ENCODE measurements around the gene CSTPP1. TPM values are rescaled to one million over a fixed set of nuclear protein-coding genes. Genes with fewer than 3 reads are reported as not detected.

The CSTPP1 gene
- total and polyA plus RNA-seq, 2 donors (not counting 1 experiment from before 2014, with no cell fraction given) = 11.5 to 29.0 TPM

- no peak overlapping the region for H3K27ac Mint-ChIP-seq
- Histone ChIP-seq H3K9me3 (ENCODE audit: control extremely low read depth in 1 of 3, control insufficient read depth in 2 of 3, insufficient read depth in 1 of 3, low read length in 2 of 3) (no peaks in the 10 kb centered on the region), H3K27me3 (replicated peaks in 1 of 4; ENCODE audit: control extremely low read depth in 1 of 4, control insufficient read depth in 3 of 4, insufficient read depth in 4 of 4, low read length in 3 of 4) (no peaks in the 10 kb centered on the region), H2AFZ (ENCODE audit: insufficient read depth, low read depth, low read length, poor library complexity, severe bottlenecking) (no peak overlapping the region), H3K4me3 (ENCODE audit: control extremely low read depth in 1 of 5, extremely low read depth in 1 of 5, insufficient read depth in 1 of 5, low read depth in 2 of 5, low read length in 4 of 5) (no peak overlapping the region), H3K9ac (ENCODE audit: low read length) (no peak overlapping the region), H3K4me2 (replicated peaks; ENCODE audit: low read depth, low read length, poor library complexity, severe bottlenecking) (no peak overlapping the region), H3K27ac (ENCODE audit: low read length in 2 of 2) (no peak overlapping the region), H3K79me2 (ENCODE audit: control insufficient read depth, insufficient read depth, low read length) (no peaks in the 10 kb centered on the region), H4K20me1 (ENCODE audit: control insufficient read depth, insufficient read depth, low read length, poor library complexity, severe bottlenecking) (no peaks in the 10 kb centered on the region), H3K36me3 (replicated peaks in 1 of 2; ENCODE audit: control extremely low read depth in 1 of 2, control insufficient read depth in 1 of 2, extremely low read depth in 1 of 2, insufficient read depth in 2 of 2, low read length in 1 of 2) (no peaks in the 10 kb centered on the region), H3K4me1 (ENCODE audit: control insufficient read depth in 2 of 2, insufficient read depth in 2 of 2, low read length in 2 of 2) (no peaks in the 10 kb centered on the region)
- intact Hi-C loops (cut with micrococcal nuclease) = no loop called here
- ChIA-PET CTCF (no interaction called here), POLR2A (no interaction called here)
- no peak overlapping the region for H3K4me3 Mint-ChIP-seq
- H3K4me1 Mint-ChIP-seq = peaks cover 2% of the 10 kb centered on the region
- TF ChIP-seq EZH2 (IDR thresholded peaks at IDR 0.05; ENCODE audit: borderline replicate concordance, insufficient read depth, low read depth, low read length, poor library complexity, severe bottlenecking) (no peak), CTCF (IDR thresholded peaks at IDR 0.05) (no peak)
- H3K27me3 Mint-ChIP-seq = no peaks in the 10 kb centered on the region
- no CpG with 5 or more reads among the region's 2 CpGs for WGBS (ENCODE audit: insufficient coverage)
- no peaks in the 10 kb centered on the region for H3K9me3 Mint-ChIP-seq (ENCODE audit: insufficient read depth)
- DNase-seq (no peak), ATAC-seq (ENCODE audit: low read depth) (no peak)
These were observed 46.4 kb downstream of the CSTPP1 start for GRCh38 chr11:46982797-46983452.

GRCh38 chr11:46983598-46983997 lies 47.0 kb downstream of the CSTPP1 start:
- Histone ChIP-seq H3K4me1 (ENCODE audit: control insufficient read depth in 2 of 2, insufficient read depth in 2 of 2, low read length in 2 of 2) (no peaks in the 10 kb centered on the region), H3K9me3 (ENCODE audit: control extremely low read depth in 1 of 3, control insufficient read depth in 2 of 3, insufficient read depth in 1 of 3, low read length in 2 of 3) (no peaks in the 10 kb centered on the region), H3K27ac (ENCODE audit: low read length in 2 of 2) (no peak overlapping the region), H3K27me3 (replicated peaks in 1 of 4; ENCODE audit: control extremely low read depth in 1 of 4, control insufficient read depth in 3 of 4, insufficient read depth in 4 of 4, low read length in 3 of 4) (no peaks in the 10 kb centered on the region), H2AFZ (ENCODE audit: insufficient read depth, low read depth, low read length, poor library complexity, severe bottlenecking) (no peak overlapping the region), H3K9ac (ENCODE audit: low read length) (no peak overlapping the region), H3K36me3 (replicated peaks in 1 of 2; ENCODE audit: control extremely low read depth in 1 of 2, control insufficient read depth in 1 of 2, extremely low read depth in 1 of 2, insufficient read depth in 2 of 2, low read length in 1 of 2) (no peaks in the 10 kb centered on the region), H3K4me3 (ENCODE audit: control extremely low read depth in 1 of 5, extremely low read depth in 1 of 5, insufficient read depth in 1 of 5, low read depth in 2 of 5, low read length in 4 of 5) (no peak overlapping the region), H4K20me1 (ENCODE audit: control insufficient read depth, insufficient read depth, low read length, poor library complexity, severe bottlenecking) (no peaks in the 10 kb centered on the region), H3K4me2 (replicated peaks; ENCODE audit: low read depth, low read length, poor library complexity, severe bottlenecking) (no peak overlapping the region), H3K79me2 (ENCODE audit: control insufficient read depth, insufficient read depth, low read length) (no peaks in the 10 kb centered on the region)
- ChIA-PET CTCF (no interaction called here), POLR2A (no interaction called here)
- 76% methylated on average over 4 of the region's 6 CpGs for WGBS (ENCODE audit: insufficient coverage)
- no peak overlapping the region for H3K27ac Mint-ChIP-seq
- H3K4me3 Mint-ChIP-seq = no peak overlapping the region
- no peak for TF ChIP-seq CTCF (IDR thresholded peaks at IDR 0.05)
- no peak for TF ChIP-seq EZH2 (IDR thresholded peaks at IDR 0.05; ENCODE audit: borderline replicate concordance, insufficient read depth, low read depth, low read length, poor library complexity, severe bottlenecking)
- H3K4me1 Mint-ChIP-seq = peaks cover 2% of the 10 kb centered on the region
- H3K9me3 Mint-ChIP-seq (ENCODE audit: insufficient read depth) = no peaks in the 10 kb centered on the region
- ATAC-seq (ENCODE audit: low read depth) (no peak), DNase-seq (no peak)
- H3K27me3 Mint-ChIP-seq = no peaks in the 10 kb centered on the region
- intact Hi-C loops (cut with micrococcal nuclease) = no loop called here
